ENCODE data around the gene SERP2. TPM values are rescaled to one million over a fixed set of nuclear protein-coding genes. Genes with fewer than 3 reads are reported as not detected.

The SERP2 gene
- total RNA-seq, 2 donors from 2014 or later: 1.0 to 3.6 TPM

DNA sequence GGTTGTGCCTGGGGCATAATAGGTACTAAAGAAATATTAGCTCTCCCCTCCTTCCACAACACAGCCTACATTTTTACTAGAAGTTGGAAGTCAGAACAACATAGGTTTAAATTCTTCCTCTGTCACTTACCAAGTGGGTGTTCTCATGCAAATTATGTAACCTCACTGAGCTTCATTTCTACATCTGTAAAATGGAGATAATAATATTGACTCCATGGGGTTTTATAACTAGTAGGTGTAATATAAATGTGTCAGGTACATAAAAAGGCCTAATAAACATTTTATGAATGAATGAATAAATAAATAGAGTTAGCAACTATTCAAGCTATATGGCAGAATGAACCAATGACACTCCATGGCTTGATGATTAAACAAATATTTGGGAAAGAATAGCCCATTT, 27.1 kb upstream of the SERP2 start:
- no peaks in the 10 kb centered on the region for H3K36me3 Mint-ChIP-seq (ENCODE audit: insufficient read depth in 2 of 2)
- H3K9me3 Mint-ChIP-seq: no peaks in the 10 kb centered on the region
- H3K27ac Mint-ChIP-seq: no peak overlapping the region
- no peak overlapping the region for H3K4me3 Mint-ChIP-seq
- H3K27me3 Mint-ChIP-seq (ENCODE audit: low read depth): no peaks in the 10 kb centered on the region
- peaks cover 3% of the 10 kb centered on the region for H3K4me1 Mint-ChIP-seq (ENCODE audit: low read depth)
- ATAC-seq (replicated peaks in 1 of 2) (no peak), DNase-seq (no peak)

- Mint-ChIP-seq H3K27me3 (ENCODE audit: low read depth) (no peaks in the 10 kb centered on the region), H3K27ac (no peak overlapping the region), H3K9me3 (no peaks in the 10 kb centered on the region), H3K4me3 (no peak overlapping the region), H3K36me3 (ENCODE audit: insufficient read depth in 2 of 2) (no peaks in the 10 kb centered on the region), H3K4me1 (ENCODE audit: low read depth) (peaks cover 8% of the 10 kb centered on the region)
- DNase-seq (no peak), ATAC-seq (replicated peaks in 1 of 2) (no peak)
Observed at GRCh38 chr13:44347301-44347700, 26.3 kb upstream of the SERP2 start.

DNA sequence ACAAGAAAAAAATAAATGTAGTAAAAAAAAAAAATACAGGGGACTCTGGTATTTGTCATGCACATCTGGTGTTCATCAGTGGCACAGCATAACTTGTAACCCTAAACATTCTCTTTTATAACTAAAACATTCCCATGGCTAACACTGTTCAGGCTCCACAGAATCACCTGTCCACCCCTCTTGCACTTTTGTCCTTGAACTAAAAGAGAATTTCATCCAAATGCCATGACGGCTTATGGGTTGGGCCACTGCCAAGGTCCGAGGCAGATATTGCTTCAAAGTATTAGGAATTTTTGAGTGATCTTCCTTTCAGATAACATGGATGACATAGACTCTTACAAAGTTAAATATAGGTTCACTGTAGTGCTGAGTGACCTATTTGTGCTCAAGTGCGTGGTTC, 25.7 kb upstream of the SERP2 start:
- no peak overlapping the region for H3K4me3 Mint-ChIP-seq
- H3K36me3 Mint-ChIP-seq (ENCODE audit: insufficient read depth in 2 of 2): no peaks in the 10 kb centered on the region
- no peaks in the 10 kb centered on the region for H3K9me3 Mint-ChIP-seq
- peaks cover 13% of the 10 kb centered on the region for H3K4me1 Mint-ChIP-seq (ENCODE audit: low read depth)
- ATAC-seq (replicated peaks in 1 of 2): no peak
- no peak overlapping the region for H3K27ac Mint-ChIP-seq
- H3K27me3 Mint-ChIP-seq (ENCODE audit: low read depth): no peaks in the 10 kb centered on the region
- DNase-seq: no peak

GRCh38 chr13:44350775-44351504, 22.7 kb upstream of the SERP2 start:
- Mint-ChIP-seq H3K4me3 (no peak overlapping the region), H3K9me3 (no peaks in the 10 kb centered on the region), H3K4me1 (ENCODE audit: low read depth) (peaks cover 13% of the 10 kb centered on the region), H3K36me3 (ENCODE audit: insufficient read depth in 2 of 2) (no peaks in the 10 kb centered on the region), H3K27me3 (ENCODE audit: low read depth) (peaks cover 6% of the 10 kb centered on the region), H3K27ac (no peak overlapping the region)
- ATAC-seq (replicated peaks in 1 of 2): no peak
- DNase-seq: no peak

GRCh38 chr13:44351505-44351854, 22.1 kb upstream of the SERP2 start:
- Mint-ChIP-seq H3K27me3 (ENCODE audit: low read depth) (peaks cover 6% of the 10 kb centered on the region), H3K4me3 (no peak overlapping the region), H3K36me3 (ENCODE audit: insufficient read depth in 2 of 2) (no peaks in the 10 kb centered on the region), H3K9me3 (no peaks in the 10 kb centered on the region), H3K27ac (no peak overlapping the region), H3K4me1 (ENCODE audit: low read depth) (peaks cover 13% of the 10 kb centered on the region)
- no peak for DNase-seq
- no peak for ATAC-seq (replicated peaks in 1 of 2)

GRCh38 chr13:44352202-44352601, 21.4 kb upstream of the SERP2 start:
- H3K4me3 Mint-ChIP-seq: no peak overlapping the region
- no peaks in the 10 kb centered on the region for H3K9me3 Mint-ChIP-seq

DNA sequence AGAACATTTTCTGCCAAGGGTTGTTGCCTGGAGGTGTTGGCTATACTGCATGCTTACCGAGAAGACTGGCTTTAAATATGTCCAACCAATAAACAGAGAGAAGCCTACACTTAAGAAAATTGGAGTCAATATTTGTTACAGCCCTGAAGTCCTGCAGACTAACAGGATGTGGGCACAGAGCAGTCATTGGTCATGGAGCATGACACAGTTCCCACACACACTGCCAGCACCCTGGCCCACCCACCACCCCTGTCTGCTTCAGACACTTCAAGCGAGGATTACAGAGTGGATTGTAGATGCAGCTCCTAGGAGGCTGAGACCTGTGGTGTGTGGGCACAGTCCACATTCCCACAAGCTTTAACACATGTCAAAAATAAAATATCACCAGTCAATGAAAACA, 21.0 kb upstream of the SERP2 start:
- no peak for ATAC-seq (replicated peaks in 1 of 2)
- H3K9me3 Mint-ChIP-seq: no peaks in the 10 kb centered on the region
- no peaks in the 10 kb centered on the region for H3K36me3 Mint-ChIP-seq (ENCODE audit: insufficient read depth in 2 of 2)
- peaks cover 13% of the 10 kb centered on the region for H3K4me1 Mint-ChIP-seq (ENCODE audit: low read depth)
- no peak overlapping the region for H3K4me3 Mint-ChIP-seq
- no peak overlapping the region for H3K27ac Mint-ChIP-seq
- DNase-seq: no peak
- H3K27me3 Mint-ChIP-seq (ENCODE audit: low read depth): peaks cover 6% of the 10 kb centered on the region

More at GRCh38 chr13:44352202-44352601, 21.4 kb upstream of the SERP2 start:
- Mint-ChIP-seq H3K27me3 (ENCODE audit: low read depth) (peaks cover 6% of the 10 kb centered on the region), H3K27ac (no peak overlapping the region), H3K36me3 (ENCODE audit: insufficient read depth in 2 of 2) (no peaks in the 10 kb centered on the region), H3K4me1 (ENCODE audit: low read depth) (peaks cover 13% of the 10 kb centered on the region)
- DNase-seq (no peak), ATAC-seq (replicated peaks in 1 of 2) (no peak)

- ATAC-seq (replicated peaks in 1 of 2) (no peak), DNase-seq (no peak)
- H3K4me1 Mint-ChIP-seq (ENCODE audit: low read depth): peaks cover 13% of the 10 kb centered on the region
Observed at GRCh38 chr13:44354331-44354730, 19.3 kb upstream of the SERP2 start.

DNA sequence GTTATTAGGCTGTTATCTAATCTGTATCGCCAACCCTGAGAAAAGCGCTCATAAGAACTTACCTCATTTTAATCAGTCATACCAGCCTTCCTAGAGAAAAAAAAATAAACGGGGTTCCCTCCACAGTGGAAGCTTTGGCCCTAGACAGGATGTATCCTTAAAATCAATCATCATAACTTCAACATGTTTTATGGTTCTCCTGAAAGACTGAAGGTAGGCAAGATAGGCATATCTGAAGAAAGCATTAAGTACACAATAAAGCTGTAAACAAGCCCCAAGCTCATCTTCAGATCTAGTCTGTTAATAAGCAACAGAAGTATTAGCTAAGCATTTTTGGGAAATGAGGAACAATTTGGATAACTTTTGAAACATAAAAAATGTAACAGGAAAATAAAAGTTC, 18.7 kb upstream of the SERP2 start:
- H3K27ac Mint-ChIP-seq: no peak overlapping the region
- ATAC-seq (replicated peaks in 1 of 2) (no peak), DNase-seq (no peak)
- H3K9me3 Mint-ChIP-seq: no peaks in the 10 kb centered on the region
- peaks cover 6% of the 10 kb centered on the region for H3K27me3 Mint-ChIP-seq (ENCODE audit: low read depth)
- no peaks in the 10 kb centered on the region for H3K36me3 Mint-ChIP-seq (ENCODE audit: insufficient read depth in 2 of 2)
- no peak overlapping the region for H3K4me3 Mint-ChIP-seq
- H3K4me1 Mint-ChIP-seq (ENCODE audit: low read depth): peaks cover 13% of the 10 kb centered on the region

More at GRCh38 chr13:44354331-44354730, 19.3 kb upstream of the SERP2 start:
- Mint-ChIP-seq H3K36me3 (ENCODE audit: insufficient read depth in 2 of 2) (no peaks in the 10 kb centered on the region), H3K9me3 (no peaks in the 10 kb centered on the region), H3K4me3 (no peak overlapping the region), H3K27me3 (ENCODE audit: low read depth) (peaks cover 6% of the 10 kb centered on the region), H3K27ac (no peak overlapping the region)

GRCh38 chr13:44355621-44356020, 18.0 kb upstream of the SERP2 start:
- H3K27ac Mint-ChIP-seq: no peak overlapping the region

GRCh38 chr13:44359983-44360375, 13.6 kb upstream of the SERP2 start:
- no peaks in the 10 kb centered on the region for H3K36me3 Mint-ChIP-seq (ENCODE audit: insufficient read depth in 2 of 2)
- H3K27me3 Mint-ChIP-seq (ENCODE audit: low read depth): peaks cover 12% of the 10 kb centered on the region
- DNase-seq (no peak), ATAC-seq (replicated peaks in 1 of 2) (no peak)
- H3K9me3 Mint-ChIP-seq: no peaks in the 10 kb centered on the region
- no peak overlapping the region for H3K27ac Mint-ChIP-seq
- no peaks in the 10 kb centered on the region for H3K4me1 Mint-ChIP-seq (ENCODE audit: low read depth)
- no peak overlapping the region for H3K4me3 Mint-ChIP-seq

More at GRCh38 chr13:44355621-44356020, 18.0 kb upstream of the SERP2 start:
- peaks cover 13% of the 10 kb centered on the region for H3K4me1 Mint-ChIP-seq (ENCODE audit: low read depth)
- ATAC-seq (replicated peaks in 1 of 2): no peak
- no peaks in the 10 kb centered on the region for H3K9me3 Mint-ChIP-seq
- H3K4me3 Mint-ChIP-seq: no peak overlapping the region
- DNase-seq: no peak
- H3K27me3 Mint-ChIP-seq (ENCODE audit: low read depth): peaks cover 6% of the 10 kb centered on the region
- H3K36me3 Mint-ChIP-seq (ENCODE audit: insufficient read depth in 2 of 2): no peaks in the 10 kb centered on the region

DNA sequence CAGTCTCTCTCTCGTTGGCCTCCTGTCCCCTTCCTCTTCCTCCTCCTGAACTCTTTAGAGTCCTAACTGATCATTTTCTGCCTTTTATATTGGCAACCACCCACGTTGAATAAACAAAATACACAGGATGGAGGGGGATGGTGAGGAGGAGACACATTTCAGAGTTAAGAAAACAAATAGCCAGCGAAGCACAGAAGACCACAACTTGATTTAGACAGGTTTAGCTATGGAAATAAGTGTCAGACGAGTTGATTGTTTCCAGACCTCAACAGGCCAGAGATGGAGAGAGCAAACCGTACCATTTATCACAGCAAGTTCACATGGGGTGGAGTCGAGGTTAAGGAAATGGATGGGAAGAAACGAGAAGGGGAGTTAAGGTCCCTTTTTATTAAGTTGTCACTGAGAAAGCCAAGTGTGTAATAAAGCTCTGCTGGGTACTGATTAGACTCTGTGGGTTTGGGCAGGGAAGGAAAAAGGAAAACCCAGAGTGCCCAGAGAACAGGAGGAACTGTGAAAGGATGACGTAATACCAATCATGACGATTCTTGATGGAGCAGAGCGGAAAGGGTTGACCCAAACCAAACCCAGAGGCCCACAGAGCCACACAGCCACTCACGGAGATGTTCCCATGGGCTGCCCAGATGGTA, 11.1 kb upstream of the SERP2 start:
- Mint-ChIP-seq H3K4me3 (no peak overlapping the region), H3K36me3 (ENCODE audit: insufficient read depth in 2 of 2) (no peaks in the 10 kb centered on the region), H3K9me3 (no peaks in the 10 kb centered on the region), H3K4me1 (ENCODE audit: low read depth) (no peaks in the 10 kb centered on the region), H3K27ac (no peak overlapping the region), H3K27me3 (ENCODE audit: low read depth) (peaks cover 16% of the 10 kb centered on the region)
- ATAC-seq (replicated peaks in 1 of 2): no peak
- DNase-seq: no peak

GRCh38 chr13:44363631-44364344, 9.8 kb upstream of the SERP2 start:
- no peak for ATAC-seq (replicated peaks in 1 of 2)
- no peak for DNase-seq
- no peak overlapping the region for H3K4me3 Mint-ChIP-seq
- no peaks in the 10 kb centered on the region for H3K4me1 Mint-ChIP-seq (ENCODE audit: low read depth)
- H3K27me3 Mint-ChIP-seq (ENCODE audit: low read depth): peaks cover 21% of the 10 kb centered on the region
- no peaks in the 10 kb centered on the region for H3K36me3 Mint-ChIP-seq (ENCODE audit: insufficient read depth in 2 of 2)
- no peak overlapping the region for H3K27ac Mint-ChIP-seq
- no peaks in the 10 kb centered on the region for H3K9me3 Mint-ChIP-seq

All from activated T-cell treated with anti-CD3 and anti-CD28 coated beads, Interleukin-2, amount 50 U/mL, for 72 hours (primary cell).